ENCODE data around the gene NF2.
A peak's percentile ranks its signal among the peaks of the same experiment; 100 is the strongest.

NF2 gene

DNA sequence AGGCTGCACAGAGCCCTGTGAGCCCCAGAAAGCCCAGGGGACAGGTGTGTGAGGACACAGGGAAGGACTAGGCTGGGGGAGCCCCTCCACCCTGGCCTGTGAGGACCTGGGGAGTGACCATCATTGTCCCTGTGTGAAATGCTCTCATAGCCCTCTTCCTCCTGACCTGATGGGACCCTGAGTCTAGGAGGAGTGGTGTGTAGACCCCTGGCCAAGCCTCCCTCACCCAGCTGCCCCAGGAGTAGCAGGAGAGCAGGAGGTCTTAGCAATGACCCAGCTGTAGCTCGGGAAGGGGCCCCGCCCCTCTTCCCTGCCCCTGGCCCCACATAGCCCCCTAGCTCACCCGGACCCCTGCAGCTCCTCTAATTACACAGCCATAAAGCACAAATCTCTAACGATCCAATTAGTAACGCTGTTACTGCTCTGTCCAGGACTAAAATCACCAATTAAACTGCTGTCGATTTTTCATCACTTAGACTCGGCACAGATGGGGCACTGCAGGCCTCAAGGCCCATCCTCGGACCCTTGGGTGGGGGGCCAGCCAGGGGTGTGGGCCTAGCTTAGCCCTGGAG lies 109.8 kb downstream of the NF2 start:
- Histone ChIP-seq H3K4me1 (ENCODE audit: control insufficient read depth, insufficient read depth, low read depth, low read length) (no peaks in the 10 kb centered on the region), H3K14ac (ENCODE audit: low read length in 2 of 2) (no peak overlapping the region), H3K23ac (ENCODE audit: low read length in 2 of 2) (no peak overlapping the region), H2BK15ac (ENCODE audit: low read depth, poor library complexity, severe bottlenecking) (no peak overlapping the region), H2BK120ac (ENCODE audit: low read depth, low read length) (no peak overlapping the region), H3K36me3 (ENCODE audit: control insufficient read depth in 1 of 2, insufficient read depth in 2 of 2, low read depth in 1 of 2, low read length in 2 of 2) (no peaks in the 10 kb centered on the region), H3K27me3 (ENCODE audit: control insufficient read depth in 1 of 2, insufficient read depth in 1 of 2, low read length in 2 of 2) (peaks cover 66 to 96% of the 10 kb centered on the region in 2 experiments), H4K8ac (ENCODE audit: low read length) (no peak overlapping the region), H2BK5ac (ENCODE audit: low read depth, low read length, poor library complexity, severe bottlenecking) (no peak overlapping the region), H3K79me1 (replicated peaks; ENCODE audit: low read length, poor library complexity, severe bottlenecking) (no peaks in the 10 kb centered on the region), H3K4me2 (ENCODE audit: low read length, poor library complexity, severe bottlenecking) (no peak overlapping the region), H3K18ac (ENCODE audit: low read depth in 1 of 2, low read length in 2 of 2) (no peak overlapping the region), H2AFZ (ENCODE audit: low read depth, low read length) (no peak overlapping the region), H3K27ac (ENCODE audit: low read length, poor library complexity, severe bottlenecking) (no peak overlapping the region), H3K4me3 (ENCODE audit: insufficient read depth in 1 of 2, low read depth in 1 of 2, low read length in 2 of 2) (no peak overlapping the region), H4K91ac (ENCODE audit: low read length) (no peak overlapping the region), H3K4ac (ENCODE audit: low read depth in 1 of 2, low read length in 2 of 2) (no peak overlapping the region), H2BK12ac (ENCODE audit: low read length in 2 of 2) (no peak overlapping the region), H3K9ac (ENCODE audit: low read length) (no peak overlapping the region), H3K9me3 (ENCODE audit: control insufficient read depth, low read length) (no peaks in the 10 kb centered on the region), H2AK5ac (ENCODE audit: low read length, severe bottlenecking) (no peak overlapping the region)
- DNase-seq = no peak
- WGBS = 71% methylated on average over 8 of the region's 8 CpGs

DNA sequence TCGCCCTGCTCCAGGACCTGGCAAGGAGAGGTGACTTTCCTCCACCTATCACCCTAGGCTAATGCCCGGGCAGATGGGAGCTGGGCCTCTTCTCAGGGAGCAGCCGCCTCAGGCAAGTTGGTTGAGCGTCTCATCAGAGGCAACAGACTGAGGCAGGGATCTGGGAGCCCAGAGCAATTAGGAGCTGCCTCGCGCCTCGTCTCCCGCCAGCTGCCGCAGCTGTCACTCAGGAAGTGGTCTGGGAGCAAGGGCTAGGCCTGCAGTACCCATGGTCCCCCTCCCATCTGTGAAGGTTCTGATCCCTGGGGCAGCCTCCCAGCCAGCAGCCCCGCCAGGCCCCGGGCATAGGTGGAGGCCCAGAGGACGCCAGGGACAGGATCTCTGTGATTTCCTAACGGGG lies 111.8 kb downstream of the NF2 start:
- Histone ChIP-seq H3K27ac (ENCODE audit: low read length, poor library complexity, severe bottlenecking) (no peak overlapping the region), H3K18ac (ENCODE audit: low read depth in 1 of 2, low read length in 2 of 2) (no peak overlapping the region), H3K4me2 (ENCODE audit: low read length, poor library complexity, severe bottlenecking) (no peak overlapping the region), H3K27me3 (ENCODE audit: control insufficient read depth in 1 of 2, insufficient read depth in 1 of 2, low read length in 2 of 2) (peaks cover 72 to 91% of the 10 kb centered on the region in 2 experiments), H4K91ac (ENCODE audit: low read length) (no peak overlapping the region), H2BK5ac (ENCODE audit: low read depth, low read length, poor library complexity, severe bottlenecking) (no peak overlapping the region), H2AFZ (ENCODE audit: low read depth, low read length) (no peak overlapping the region), H2BK15ac (ENCODE audit: low read depth, poor library complexity, severe bottlenecking) (no peak overlapping the region), H3K14ac (ENCODE audit: low read length in 2 of 2) (no peak overlapping the region), H3K79me1 (replicated peaks; ENCODE audit: low read length, poor library complexity, severe bottlenecking) (no peaks in the 10 kb centered on the region), H2BK120ac (ENCODE audit: low read depth, low read length) (no peak overlapping the region), H4K8ac (ENCODE audit: low read length) (no peak overlapping the region), H3K23ac (ENCODE audit: low read length in 2 of 2) (no peak overlapping the region), H2AK5ac (ENCODE audit: low read length, severe bottlenecking) (no peak overlapping the region), H3K4ac (ENCODE audit: low read depth in 1 of 2, low read length in 2 of 2) (no peak overlapping the region), H2BK12ac (ENCODE audit: low read length in 2 of 2) (no peak overlapping the region), H3K4me3 (ENCODE audit: insufficient read depth in 1 of 2, low read depth in 1 of 2, low read length in 2 of 2) (no peak overlapping the region), H3K9me3 (ENCODE audit: control insufficient read depth, low read length) (no peaks in the 10 kb centered on the region), H3K36me3 (ENCODE audit: control insufficient read depth in 1 of 2, insufficient read depth in 2 of 2, low read depth in 1 of 2, low read length in 2 of 2) (no peaks in the 10 kb centered on the region), H3K9ac (ENCODE audit: low read length) (no peak overlapping the region), H3K4me1 (ENCODE audit: control insufficient read depth, insufficient read depth, low read depth, low read length) (peaks cover 5% of the 10 kb centered on the region)
- WGBS = 69% methylated on average over 13 of the region's 13 CpGs
- no peak for DNase-seq

DNA sequence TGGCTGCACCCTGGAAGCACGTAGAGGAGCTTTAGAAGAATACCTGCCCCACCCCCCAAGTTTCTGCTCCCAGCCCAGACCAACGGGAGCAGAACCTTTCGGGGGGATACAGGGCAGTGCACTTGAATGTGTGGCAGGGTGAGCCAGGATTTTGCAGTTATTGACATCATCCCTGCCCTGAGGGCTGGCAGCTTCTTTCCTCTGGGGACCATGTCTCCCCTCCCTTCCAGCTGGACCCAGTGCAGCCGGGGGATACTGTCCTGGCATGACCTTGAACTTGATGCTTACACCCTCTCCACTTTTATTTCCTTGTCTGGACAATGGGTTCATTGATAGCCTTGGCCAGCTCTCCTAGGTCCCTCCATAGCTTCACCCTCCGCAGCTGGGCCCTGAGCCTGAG lies 112.3 kb downstream of the NF2 start:
- Histone ChIP-seq H3K9ac (ENCODE audit: low read length) (no peak overlapping the region), H2AFZ (ENCODE audit: low read depth, low read length) (no peak overlapping the region), H3K4me2 (ENCODE audit: low read length, poor library complexity, severe bottlenecking) (no peak overlapping the region), H2BK15ac (ENCODE audit: low read depth, poor library complexity, severe bottlenecking) (no peak overlapping the region), H3K4me3 (ENCODE audit: insufficient read depth in 1 of 2, low read depth in 1 of 2, low read length in 2 of 2) (no peak overlapping the region), H2BK12ac (ENCODE audit: low read length in 2 of 2) (no peak overlapping the region), H3K9me3 (ENCODE audit: control insufficient read depth, low read length) (no peaks in the 10 kb centered on the region), H3K27me3 (ENCODE audit: control insufficient read depth in 1 of 2, insufficient read depth in 1 of 2, low read length in 2 of 2) (peaks cover 67 to 88% of the 10 kb centered on the region in 2 experiments), H3K18ac (ENCODE audit: low read depth in 1 of 2, low read length in 2 of 2) (no peak overlapping the region), H3K36me3 (ENCODE audit: control insufficient read depth in 1 of 2, insufficient read depth in 2 of 2, low read depth in 1 of 2, low read length in 2 of 2) (no peaks in the 10 kb centered on the region), H3K79me1 (replicated peaks; ENCODE audit: low read length, poor library complexity, severe bottlenecking) (no peaks in the 10 kb centered on the region), H2BK120ac (ENCODE audit: low read depth, low read length) (no peak overlapping the region), H4K8ac (ENCODE audit: low read length) (no peak overlapping the region), H3K27ac (ENCODE audit: low read length, poor library complexity, severe bottlenecking) (no peak overlapping the region), H3K14ac (ENCODE audit: low read length in 2 of 2) (no peak overlapping the region), H3K23ac (ENCODE audit: low read length in 2 of 2) (no peak overlapping the region), H4K91ac (ENCODE audit: low read length) (no peak overlapping the region), H2AK5ac (ENCODE audit: low read length, severe bottlenecking) (no peak overlapping the region), H3K4ac (ENCODE audit: low read depth in 1 of 2, low read length in 2 of 2) (no peak overlapping the region), H3K4me1 (ENCODE audit: control insufficient read depth, insufficient read depth, low read depth, low read length) (peaks cover 10% of the 10 kb centered on the region), H2BK5ac (ENCODE audit: low read depth, low read length, poor library complexity, severe bottlenecking) (no peak overlapping the region)
- DNase-seq = no peak
- 79% methylated on average over 5 of the region's 5 CpGs for WGBS

DNA sequence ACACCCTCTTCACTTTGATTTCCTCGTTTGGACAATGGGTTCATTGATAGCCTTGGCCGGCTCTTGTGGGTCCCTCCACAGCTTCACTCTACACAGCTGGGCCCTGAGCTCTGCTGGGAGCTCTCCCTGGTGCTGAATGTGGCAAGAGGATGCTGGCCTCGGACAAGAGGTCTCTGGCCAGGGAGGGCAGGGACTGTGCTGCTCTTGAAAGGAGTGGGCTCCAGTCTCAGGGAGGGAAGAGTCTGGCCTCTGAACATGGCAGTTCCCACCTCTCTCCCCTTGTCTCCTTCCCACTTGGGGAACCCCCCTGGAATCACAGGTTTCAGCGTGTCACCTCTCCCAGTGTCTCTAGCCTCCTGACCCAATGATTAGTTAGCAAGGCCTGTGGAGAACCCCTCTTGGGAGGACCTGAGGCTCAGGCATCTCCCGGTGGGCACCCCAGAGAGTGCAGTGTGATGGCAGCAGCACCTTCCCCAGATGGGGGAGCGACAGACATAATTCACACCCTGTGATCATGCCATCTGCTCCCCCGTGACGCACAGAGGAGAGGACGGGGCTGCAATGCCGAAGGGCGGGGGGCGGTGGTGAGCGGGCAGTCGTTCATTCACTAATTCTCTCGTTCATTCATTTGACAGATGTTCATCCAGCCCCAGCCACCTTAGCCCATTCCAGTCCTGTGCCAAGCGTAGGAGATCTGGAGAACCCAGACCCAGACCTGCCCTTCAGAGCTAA lies 113.5 kb downstream of the NF2 start:
- H3K36me3 ChIP-seq (ENCODE audit: control insufficient read depth in 1 of 2, insufficient read depth in 2 of 2, low read depth in 1 of 2, low read length in 2 of 2) = no peaks in the 10 kb centered on the region
- H3K23ac ChIP-seq (ENCODE audit: low read length in 2 of 2) = no peak overlapping the region
- H2BK15ac ChIP-seq (ENCODE audit: low read depth, poor library complexity, severe bottlenecking) = no peak overlapping the region
- no peak overlapping the region for H4K91ac ChIP-seq (ENCODE audit: low read length)
- H2BK5ac ChIP-seq (ENCODE audit: low read depth, low read length, poor library complexity, severe bottlenecking) = no peak overlapping the region
- no peak overlapping the region for H3K4me2 ChIP-seq (ENCODE audit: low read length, poor library complexity, severe bottlenecking)
- no peak overlapping the region for H3K9ac ChIP-seq (ENCODE audit: low read length)
- H3K9me3 ChIP-seq (ENCODE audit: control insufficient read depth, low read length) = no peaks in the 10 kb centered on the region
- no peak overlapping the region for H3K4ac ChIP-seq (ENCODE audit: low read depth in 1 of 2, low read length in 2 of 2)
- H3K4me1 ChIP-seq (ENCODE audit: control insufficient read depth, insufficient read depth, low read depth, low read length) = peaks cover 13% of the 10 kb centered on the region
- H2AFZ ChIP-seq (ENCODE audit: low read depth, low read length) = no peak overlapping the region
- 77% methylated on average over 15 of the region's 16 CpGs for WGBS
- no peak overlapping the region for H3K18ac ChIP-seq (ENCODE audit: low read depth in 1 of 2, low read length in 2 of 2)
- peaks cover 65 to 91% of the 10 kb centered on the region in 2 experiments for H3K27me3 ChIP-seq (ENCODE audit: control insufficient read depth in 1 of 2, insufficient read depth in 1 of 2, low read length in 2 of 2)
- H3K14ac ChIP-seq (ENCODE audit: low read length in 2 of 2) = no peak overlapping the region
- no peak overlapping the region for H4K8ac ChIP-seq (ENCODE audit: low read length)
- H2AK5ac ChIP-seq (ENCODE audit: low read length, severe bottlenecking) = no peak overlapping the region
- H3K27ac ChIP-seq (ENCODE audit: low read length, poor library complexity, severe bottlenecking) = no peak overlapping the region
- DNase-seq = peak; percentile 81
- no peak overlapping the region for H2BK12ac ChIP-seq (ENCODE audit: low read length in 2 of 2)
- no peak overlapping the region for H2BK120ac ChIP-seq (ENCODE audit: low read depth, low read length)
- no peaks in the 10 kb centered on the region for H3K79me1 ChIP-seq (replicated peaks; ENCODE audit: low read length, poor library complexity, severe bottlenecking)
- H3K4me3 ChIP-seq (ENCODE audit: insufficient read depth in 1 of 2, low read depth in 1 of 2, low read length in 2 of 2) = no peak overlapping the region

Measured in mesenchymal stem cell (in vitro differentiated cells and primary cell).